GM19193 (cell line): Measurements from ENCODE around the gene AGXT.

Experiments
- POLR2A ChIP-seq: IDR thresholded peaks from 4 replicates; pipeline ENCODE4 v1.6.1; 2011; ENCODE audit not compliant: insufficient read depth, insufficient read length; ENCODE audit errors: extremely low read depth

The AGXT gene

DNA sequence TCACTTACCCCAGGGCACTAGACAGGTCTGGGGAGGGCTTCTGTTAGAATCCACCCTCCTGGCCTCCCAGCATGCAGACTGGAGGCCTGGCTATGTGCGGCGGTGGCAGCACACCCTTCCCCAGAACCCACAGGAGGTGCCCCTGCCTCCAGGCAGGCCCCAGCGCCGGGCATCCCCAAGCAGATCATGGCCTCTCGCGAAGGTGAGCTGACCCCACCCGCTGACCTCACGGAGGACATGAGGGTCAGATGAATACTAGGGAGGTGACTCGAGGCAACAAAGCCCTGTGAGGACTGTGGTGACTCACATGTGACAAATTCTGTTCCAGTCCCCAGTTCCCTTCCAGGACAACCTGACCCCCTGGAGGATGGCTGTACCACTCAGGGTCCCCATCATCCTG lies 25.4 kb downstream of the AGXT start:
- TF ChIP-seq POLR2A: no peak

DNA sequence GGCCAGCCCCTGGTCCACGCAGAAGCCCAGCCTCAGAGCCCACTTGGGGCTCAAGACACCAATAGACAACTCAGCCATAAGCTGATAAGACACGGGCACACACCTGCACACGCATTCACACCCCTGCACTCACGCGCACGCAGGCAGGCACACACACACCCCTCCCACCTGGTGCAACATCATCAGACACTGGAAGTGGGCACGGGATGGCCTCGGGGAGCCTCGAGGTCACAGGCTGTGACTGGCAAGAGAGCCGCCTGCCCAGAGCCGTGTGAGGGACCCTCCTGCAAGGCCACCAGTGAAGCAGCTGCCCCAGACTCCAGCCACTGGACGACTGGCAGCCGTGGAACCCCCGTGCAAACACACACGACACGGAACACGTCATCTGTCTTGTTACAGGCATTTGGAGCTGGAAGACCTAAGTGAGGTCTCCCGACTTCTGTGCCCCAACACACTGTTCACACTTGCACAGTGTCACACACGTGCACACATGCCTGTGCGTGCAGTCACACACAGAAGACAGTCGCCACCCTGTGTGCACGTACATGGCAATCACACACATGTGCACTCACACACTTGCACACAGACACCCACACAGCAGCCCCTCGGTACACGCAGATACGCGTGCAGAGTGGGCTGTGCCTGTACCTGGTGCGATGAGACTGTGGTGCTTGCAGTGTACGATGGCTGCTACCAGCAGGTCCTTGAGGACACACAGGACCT lies 26.4 kb downstream of the AGXT start:
- no peak for TF ChIP-seq POLR2A

DNA sequence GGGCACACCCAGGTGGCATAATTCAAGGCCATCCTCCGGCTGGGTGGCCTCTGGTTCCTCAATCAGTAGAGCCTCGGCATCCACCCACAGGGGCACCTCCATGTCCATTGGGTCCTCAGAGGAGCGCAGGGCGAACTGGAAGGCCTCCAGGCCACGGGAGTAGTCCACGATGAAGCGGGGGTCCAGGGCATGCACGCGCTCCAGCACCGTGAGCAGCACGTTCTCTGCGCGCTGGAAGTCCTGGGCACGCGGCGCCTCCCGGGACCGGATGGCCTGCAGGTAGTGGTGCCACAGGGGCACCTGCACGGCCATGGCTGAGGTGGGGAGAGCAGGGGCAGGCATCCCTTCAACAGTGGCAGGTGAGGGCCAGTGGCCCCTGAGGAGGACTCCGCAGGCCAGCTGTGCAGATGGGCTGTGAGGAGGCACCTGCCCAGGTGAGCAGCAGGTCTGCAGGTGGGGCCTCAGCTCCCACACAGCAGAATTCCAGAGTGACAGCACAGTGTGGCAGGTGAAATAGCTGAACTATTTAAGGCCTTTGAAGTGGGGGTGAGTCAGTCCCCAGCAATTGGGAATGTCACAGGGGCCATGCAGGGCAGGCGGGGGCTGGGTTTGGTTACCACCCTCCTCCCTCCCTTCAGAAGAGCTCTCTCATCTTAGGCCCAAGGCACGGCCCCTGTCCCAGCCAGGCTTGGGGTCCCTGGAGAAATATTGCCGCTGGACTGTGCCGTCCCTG lies 27.2 kb downstream of the AGXT start, which contains the start of gene MAB21L4:
TSS of gene MAB21L4 (minus strand) at position 501 of the 733 bp plus-strand sequence. CDS start at position 342, 159 bp downstream.
- no peak for TF ChIP-seq POLR2A

DNA sequence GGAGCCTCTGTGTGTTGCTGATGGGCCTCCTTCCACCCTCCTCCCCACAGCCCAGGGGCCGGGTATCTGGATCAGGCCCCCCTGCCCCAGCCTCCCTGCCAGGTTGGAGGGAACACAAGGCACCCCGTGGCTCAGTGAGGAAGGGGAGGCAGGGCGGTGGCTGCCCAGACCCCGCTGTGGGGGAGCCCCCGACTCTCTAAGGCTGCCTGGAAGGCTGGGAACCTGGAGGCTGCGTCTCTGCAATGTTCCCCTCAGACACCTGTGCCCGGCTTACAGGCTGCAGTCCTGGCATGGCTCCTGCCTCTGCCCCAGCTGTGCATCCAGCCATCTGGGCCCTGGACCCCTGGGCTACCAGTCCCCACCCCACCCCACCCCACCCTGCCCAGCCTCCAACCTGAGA lies 27.8 kb downstream of the AGXT start:
- no peak for TF ChIP-seq POLR2A

DNA sequence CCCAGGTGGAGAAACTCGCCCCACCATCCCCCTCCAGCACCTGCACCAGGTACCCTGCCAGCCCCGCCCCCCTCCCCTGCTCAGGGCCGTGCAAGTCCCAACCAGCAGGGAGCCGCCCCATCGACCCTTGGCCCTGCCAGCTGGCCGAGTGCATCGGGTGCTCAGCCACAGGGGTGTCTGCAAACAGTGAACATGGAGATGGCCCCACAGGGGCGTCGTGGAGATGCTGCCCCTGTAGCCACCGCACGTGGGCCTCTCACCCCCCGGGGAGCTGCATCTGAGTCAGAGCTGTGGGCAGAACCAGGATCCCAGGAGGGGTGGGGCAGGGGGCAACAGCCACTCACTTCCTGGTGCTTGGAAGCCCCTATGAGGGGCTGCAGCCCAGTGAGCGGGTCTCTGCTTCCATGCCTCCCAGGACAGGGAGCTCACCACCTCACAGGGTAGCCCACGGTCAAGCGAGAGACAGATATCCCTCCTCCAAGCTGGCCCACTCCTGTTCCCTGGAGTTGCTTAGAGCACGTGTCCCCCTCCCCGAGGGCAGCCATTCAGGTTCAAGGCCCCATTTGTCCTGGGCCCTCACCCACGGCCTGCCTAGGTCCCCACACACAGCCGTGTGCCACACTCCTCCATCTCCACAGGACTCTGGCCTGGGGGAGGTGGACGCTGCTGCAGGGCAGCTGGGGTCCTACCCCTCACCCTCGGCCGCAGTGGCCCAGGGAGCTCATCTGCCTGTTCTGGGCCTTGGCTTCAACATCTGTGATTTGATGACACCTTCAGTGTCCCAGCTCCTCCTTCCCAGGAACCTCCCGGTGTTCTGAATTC lies 28.5 kb downstream of the AGXT start:
- no peak for TF ChIP-seq POLR2A

DNA sequence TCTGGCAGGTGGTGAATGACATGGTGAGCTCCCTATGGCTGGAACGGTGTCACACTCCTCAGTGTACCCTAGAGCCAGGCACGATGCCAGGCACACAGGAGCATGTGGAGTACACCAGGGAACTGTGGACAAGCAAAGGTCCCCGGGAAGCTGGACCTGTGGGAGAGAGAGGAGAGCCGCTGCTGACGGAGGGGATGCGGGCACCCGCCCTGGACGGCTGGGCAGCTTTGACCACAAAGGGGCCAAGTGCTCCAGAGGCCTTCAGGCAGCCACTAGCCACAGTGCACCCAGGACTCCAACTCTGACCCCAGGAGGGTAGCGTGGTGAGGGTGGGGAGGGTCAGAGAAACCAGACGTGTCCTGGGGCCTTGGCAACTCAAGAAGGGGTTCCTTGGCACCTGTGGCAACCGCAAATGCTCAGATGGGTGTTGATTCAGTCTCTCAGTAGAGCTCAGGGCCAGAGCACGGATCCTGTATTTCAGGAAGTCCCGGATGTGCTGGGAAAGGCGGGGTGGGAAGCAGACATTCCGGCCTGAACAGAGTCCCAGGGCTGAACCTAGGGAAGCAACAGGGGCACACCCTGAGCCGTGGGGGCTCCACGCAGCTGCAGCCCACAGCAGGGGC lies 29.6 kb downstream of the AGXT start:
- no peak for TF ChIP-seq POLR2A

DNA sequence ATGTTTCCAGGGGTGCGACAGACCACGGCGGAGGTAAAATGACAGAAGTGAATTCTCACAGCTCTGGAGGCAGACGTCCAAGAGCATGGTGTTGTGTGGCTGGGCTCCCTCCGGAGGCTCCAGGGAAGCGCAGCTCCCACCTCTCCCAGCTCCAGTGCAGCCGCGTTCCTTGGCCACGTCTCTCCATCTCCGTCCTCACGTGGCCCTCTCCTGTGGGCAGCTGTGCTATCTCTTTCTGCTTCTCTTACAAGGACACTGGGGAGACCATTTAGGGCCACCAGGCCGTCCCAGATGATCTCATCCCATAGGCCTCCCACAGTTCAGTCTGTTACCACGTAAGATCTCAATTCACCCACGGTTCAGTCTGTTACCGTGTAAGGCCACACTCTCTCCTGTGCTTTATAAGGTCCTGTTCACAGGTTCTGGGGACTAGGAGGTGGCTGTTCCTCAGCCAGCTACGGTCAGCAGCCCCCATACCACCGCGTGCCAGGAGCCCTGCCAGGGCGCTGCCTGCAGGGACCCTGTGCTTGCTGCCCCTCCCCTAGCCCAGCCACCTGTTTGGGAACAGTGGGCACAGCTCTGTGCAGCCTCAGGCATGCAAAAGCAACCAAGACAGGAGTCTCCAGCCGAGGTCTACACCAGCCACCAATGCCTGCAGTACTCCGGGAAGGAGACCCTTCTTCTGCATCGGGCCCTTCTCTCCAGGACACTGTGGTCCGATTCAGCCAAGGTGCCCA lies 30.3 kb downstream of the AGXT start:
- TF ChIP-seq POLR2A: no peak

DNA sequence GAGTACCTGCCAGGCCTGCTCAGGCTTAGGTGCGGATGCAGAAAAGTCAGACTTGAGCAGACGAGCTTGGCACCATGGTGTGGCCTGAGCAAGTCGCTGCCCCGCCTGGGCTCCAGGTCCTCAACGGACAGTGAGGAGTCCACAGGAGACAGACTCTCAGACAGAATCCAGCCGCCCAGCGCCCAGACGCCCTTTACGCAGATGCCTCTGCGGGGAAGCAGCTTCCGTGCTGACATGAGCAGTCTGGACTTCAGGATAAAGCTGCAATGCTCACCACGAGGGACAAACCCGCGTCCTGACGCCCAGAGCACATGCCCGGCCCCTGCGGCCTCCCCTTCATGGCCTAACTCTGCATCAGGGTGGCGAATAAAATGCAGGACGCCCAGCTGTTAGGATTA lies 30.8 kb downstream of the AGXT start:
- TF ChIP-seq POLR2A: no peak

DNA sequence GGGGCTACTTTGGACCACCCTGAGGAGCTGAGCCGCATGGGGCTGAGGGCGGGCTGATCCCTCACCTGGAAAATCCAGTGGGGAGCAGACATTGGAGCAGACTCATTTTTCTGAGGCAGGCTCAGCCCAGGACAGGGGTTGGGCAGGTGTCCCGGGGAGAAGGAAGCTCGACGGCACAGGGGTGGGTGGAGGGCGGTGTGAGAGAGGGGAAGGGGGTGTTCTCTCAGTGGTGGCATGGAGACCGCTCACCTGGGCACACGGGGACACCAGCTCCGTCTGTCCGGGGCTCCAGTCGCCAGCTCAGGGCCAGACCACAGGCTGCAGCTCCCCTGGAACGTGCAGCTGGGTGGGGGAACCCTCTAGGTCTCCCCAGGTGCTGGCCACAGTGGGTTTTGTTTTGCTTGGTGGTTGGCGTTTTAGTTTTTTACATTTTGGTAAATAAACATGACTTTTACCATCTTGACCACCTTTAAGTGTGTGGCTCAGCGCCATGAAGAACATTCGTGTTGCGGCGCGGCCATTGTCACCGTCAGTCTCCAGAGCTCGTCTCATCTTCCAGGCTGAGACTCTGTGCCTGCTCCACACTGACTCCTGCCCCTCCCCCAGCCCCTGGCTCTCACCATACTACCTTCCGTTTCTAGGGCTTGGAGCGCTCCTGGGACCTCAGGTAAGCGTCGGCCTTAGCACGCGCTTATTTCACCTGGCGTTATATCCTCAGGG lies 31.7 kb downstream of the AGXT start:
- TF ChIP-seq POLR2A: no peak

DNA sequence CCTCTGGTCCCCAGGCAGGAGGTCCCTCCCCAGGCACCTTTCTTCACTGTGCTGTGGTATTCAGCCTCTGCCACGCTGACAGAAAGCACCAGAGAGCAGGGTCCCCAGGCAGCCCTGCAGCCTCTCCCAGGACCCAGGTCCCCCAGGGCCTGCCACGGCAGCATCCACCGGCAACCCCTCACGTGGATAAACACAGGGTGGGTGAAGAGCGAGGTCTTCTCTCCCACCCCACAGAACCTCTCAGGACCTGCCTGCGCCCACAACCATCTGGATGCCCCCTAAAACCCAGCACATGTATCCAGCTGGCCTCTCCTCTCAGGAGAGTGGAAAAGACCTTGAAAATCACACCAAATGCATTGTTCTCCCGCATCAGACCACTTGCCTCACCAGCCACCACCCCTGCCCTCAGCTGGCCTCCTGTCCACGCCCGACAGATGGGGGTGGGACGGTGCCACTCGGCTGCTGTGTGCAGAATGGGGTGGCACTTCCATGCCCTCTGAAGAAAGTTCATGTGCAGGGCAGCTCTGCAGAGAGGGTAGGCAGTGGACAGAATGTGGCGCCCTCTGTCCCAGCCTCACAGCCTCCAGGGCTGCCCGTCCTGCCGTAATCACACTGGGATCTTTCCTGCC lies 33.5 kb downstream of the AGXT start:
- no peak for TF ChIP-seq POLR2A

DNA sequence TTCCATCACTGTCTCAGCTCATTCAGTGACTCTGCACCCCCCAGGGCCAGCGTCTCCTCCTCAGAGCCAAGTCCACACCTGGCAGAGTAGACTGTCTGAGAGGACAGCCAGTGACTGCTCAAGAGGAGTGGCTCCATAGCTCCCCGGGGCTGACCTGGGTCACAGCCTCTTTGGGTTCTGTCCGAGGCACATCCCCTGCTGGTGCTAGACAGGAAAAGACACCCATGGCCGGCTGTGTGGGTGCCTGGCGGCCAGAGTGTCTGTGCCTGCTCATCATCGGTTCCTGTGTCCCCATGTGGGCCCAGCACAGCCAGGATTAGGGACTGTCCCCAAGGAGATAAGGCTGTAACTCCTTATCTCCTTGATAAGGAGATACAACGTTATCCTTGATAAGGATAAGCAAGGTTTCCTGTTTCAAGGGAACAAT lies 34.0 kb downstream of the AGXT start:
- TF ChIP-seq POLR2A: no peak

DNA sequence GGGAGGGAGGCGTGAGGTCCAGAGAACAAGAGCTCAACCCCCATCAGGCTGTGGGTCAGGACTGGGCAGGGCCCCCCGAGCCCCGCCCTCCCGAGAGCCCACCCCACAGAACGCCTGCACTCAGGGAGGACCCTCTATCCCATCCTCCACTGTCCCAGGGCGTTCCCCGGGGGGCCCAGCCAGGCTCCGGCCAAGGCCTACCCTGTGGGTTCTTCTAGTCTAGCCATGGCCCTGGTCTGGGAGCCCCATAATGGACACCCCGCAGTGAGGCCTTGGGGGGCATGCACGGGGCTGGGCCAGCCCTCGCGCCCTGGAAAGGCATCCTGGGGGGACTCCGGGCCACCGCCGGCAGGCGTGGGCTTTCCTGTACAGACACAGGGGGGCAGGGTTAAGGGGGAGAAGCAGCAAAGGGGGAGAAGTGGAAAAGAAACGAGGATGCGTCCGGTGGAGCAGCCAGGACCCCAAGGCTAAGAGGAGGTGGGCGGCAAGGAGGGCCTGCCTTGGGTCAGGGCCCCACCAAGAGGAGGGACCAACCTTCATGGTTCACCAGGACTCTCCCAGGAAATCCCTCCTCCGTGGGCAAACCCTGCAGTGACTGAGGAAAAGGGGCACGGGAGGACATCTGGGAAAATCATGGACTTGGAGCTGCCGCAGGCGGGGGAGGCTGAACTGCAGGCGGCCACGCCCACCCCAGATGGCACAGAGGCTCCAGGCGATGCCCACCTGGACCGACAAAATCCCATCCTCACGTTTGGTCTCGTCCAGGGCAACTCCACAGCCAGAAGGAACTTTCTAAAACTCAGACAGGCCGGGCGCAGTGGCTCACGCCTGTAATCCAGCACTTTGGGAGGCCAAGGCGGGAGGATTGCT lies 34.8 kb downstream of the AGXT start:
- TF ChIP-seq POLR2A: no peak
